Breast epithelium (tissue), 4 donors: Measurements from ENCODE around the gene ZNF444. TPM values are rescaled to one million over a fixed set of nuclear protein-coding genes. Genes with fewer than 3 reads are reported as not detected.

ENCODE experiments used
- DNase-seq, 2 donors: peaks; one replicate each; pipeline ENCODE4 v3.0.0-alpha.2; 2019; ENCODE audit warnings: low spot score in 2 of 2
- H3K27ac ChIP-seq, 2 donors: fragments of 200-600 bp; sonication (generic) in 1 of 2; one replicate each; pipeline ENCODE4 v1.5.1; 2016 to 2019; ENCODE audit warnings: mild to moderate bottlenecking in 1 of 2
- H3K27me3 ChIP-seq, 2 donors: fragments of 200-600 bp; sonication (generic) in 1 of 2; one replicate each; pipeline versions ENCODE4 v1.5.1 to v1.6.0; 2017 to 2019; ENCODE audit warnings: control low read depth in 1 of 2, mild to moderate bottlenecking in 1 of 2
- H3K36me3 ChIP-seq: fragments of 200-600 bp; one replicate; pipeline ENCODE4 v1.5.1; 2019
- H3K4me1 ChIP-seq, 2 donors: fragments of 200-600 bp; sonication (generic); one replicate each; pipeline ENCODE4 v1.5.1; 2016 to 2019; ENCODE audit warnings: control low read depth in 1 of 2
- H3K4me3 ChIP-seq, 3 donors: fragments of 200-600 bp; sonication (generic); 1 replicate in 2 of 3; 2 replicates in 1 of 3; pipeline ENCODE4 v1.5.1; 2016 to 2019; ENCODE audit warnings: mild to moderate bottlenecking in 3 of 3, moderate library complexity in 2 of 3
- H3K9me3 ChIP-seq, 2 donors: fragments of 200-600 bp; sonication (generic) in 1 of 2; one replicate each; pipeline ENCODE4 v1.5.1; 2016 to 2019; ENCODE audit warnings: control low read depth in 1 of 2
- POLR2A ChIP-seq: fragments of 450-650 bp; IDR thresholded peaks from one replicate; pipeline ENCODE4 v1.6.1; 2016; ENCODE audit warnings: antibody characterized with exemption, mild to moderate bottlenecking, moderate library complexity
- POLR2AphosphoS5 ChIP-seq, 3 donors: sonication (generic); formaldehyde crosslinking; IDR thresholded peaks; one replicate each; pipeline ENCODE4 v1.6.1; 2017; ENCODE audit warnings: antibody characterized with exemption in 3 of 3
- intact Hi-C: fragments of 100-400 bp; cut with DNase I; formaldehyde crosslinking; loops from one replicate; pipeline ENCODE4 v1.15.1; 2023; ENCODE audit warnings: low total_unique reads
- total RNA-seq, 3 donors: library from RNA; depleted of rRNA; stranded (reverse); fragments of >200 nt; gene quantifications; one replicate each; pipeline ENCODE4 v1.1.0, GENCODE V29; 2016
- TF ChIP-seq, protein P1 (sequence below), 3 donors: fragments of 450-650 bp; IDR thresholded peaks; one replicate each; pipeline ENCODE4 v1.5.1; 2016 to 2017; ENCODE audit warnings: antibody characterized with exemption in 3 of 3, mild to moderate bottlenecking in 3 of 3, moderate library complexity in 3 of 3

ZNF444 gene
- total RNA-seq, 3 donors from 2014 or later, result 13.9 to 38.5 (median 33.1) TPM

DNA sequence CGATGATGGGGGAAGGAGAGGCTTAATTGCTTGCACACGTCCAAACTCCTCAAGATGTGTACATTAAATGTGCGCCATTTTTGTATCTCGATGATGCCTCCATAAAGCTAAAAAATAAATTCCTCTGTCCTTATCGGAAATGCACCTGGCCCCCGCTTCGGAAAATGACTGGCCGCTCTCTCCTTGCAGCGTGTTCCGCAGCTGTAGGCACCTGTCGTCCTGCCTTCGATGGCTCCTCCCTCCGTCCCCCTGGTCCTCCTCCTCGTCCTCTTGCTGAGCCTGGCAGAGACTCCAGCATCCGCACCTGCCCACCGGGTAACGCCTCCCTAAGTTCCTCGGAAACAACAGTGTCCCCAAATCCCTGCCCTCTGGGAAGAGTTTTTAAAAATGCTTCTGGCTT lies 35.8 kb downstream of the ZNF444 start:
- peaks cover 0 to 18% of the 10 kb centered on the region in 2 donors for H3K27me3 ChIP-seq
- H3K27ac ChIP-seq, result no peak overlapping the region
- no peaks in the 10 kb centered on the region for H3K9me3 ChIP-seq
- H3K4me3 ChIP-seq, result no peak overlapping the region
- intact Hi-C loops, result no loop called here
- TF ChIP-seq POLR2AphosphoS5 (IDR thresholded peaks at IDR 0.05) (no peak), POLR2A (no peak)
- TF ChIP-seq, protein P1, sequence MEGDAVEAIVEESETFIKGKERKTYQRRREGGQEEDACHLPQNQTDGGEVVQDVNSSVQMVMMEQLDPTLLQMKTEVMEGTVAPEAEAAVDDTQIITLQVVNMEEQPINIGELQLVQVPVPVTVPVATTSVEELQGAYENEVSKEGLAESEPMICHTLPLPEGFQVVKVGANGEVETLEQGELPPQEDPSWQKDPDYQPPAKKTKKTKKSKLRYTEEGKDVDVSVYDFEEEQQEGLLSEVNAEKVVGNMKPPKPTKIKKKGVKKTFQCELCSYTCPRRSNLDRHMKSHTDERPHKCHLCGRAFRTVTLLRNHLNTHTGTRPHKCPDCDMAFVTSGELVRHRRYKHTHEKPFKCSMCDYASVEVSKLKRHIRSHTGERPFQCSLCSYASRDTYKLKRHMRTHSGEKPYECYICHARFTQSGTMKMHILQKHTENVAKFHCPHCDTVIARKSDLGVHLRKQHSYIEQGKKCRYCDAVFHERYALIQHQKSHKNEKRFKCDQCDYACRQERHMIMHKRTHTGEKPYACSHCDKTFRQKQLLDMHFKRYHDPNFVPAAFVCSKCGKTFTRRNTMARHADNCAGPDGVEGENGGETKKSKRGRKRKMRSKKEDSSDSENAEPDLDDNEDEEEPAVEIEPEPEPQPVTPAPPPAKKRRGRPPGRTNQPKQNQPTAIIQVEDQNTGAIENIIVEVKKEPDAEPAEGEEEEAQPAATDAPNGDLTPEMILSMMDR (IDR thresholded peaks at IDR 0.05), result no peak
- H3K36me3 ChIP-seq, result no peaks in the 10 kb centered on the region
- no peaks in the 10 kb centered on the region for H3K4me1 ChIP-seq
- DNase-seq, result no peak

DNA sequence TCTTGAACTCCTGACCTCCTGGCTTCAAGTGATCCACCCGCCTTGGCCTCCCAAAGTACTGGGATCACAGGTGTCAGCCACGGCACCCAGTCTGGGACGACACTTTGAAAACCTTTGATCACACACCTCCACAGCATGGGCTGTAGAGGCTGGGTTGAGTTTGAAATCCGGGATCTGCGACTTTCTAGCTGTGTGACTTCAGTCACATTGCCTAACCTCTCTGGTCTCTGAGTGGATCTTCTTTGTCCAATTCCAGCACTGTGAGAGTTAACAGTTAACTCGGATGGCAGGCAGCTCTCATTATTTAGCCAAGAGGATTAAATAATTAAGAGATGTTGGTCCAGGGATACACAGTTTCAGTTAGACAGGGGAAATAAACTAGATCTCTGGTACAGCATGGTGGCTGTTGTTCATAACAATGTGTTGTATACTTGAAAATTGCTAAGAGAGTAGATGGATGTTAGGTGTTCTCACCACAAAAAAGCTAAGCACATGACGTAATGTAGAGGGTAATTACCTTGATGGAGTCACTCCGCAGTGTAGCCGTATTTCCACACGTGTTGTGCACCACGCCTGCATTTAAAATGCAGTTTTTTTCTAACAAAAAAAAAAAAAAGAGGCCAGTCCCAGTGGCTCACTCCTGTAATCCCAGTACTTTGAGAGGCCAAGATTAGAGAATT lies 36.6 kb downstream of the ZNF444 start:
- Histone ChIP-seq H3K27ac (no peak overlapping the region), H3K4me3 (no peak overlapping the region), H3K36me3 (no peaks in the 10 kb centered on the region), H3K4me1 (no peaks in the 10 kb centered on the region), H3K9me3 (no peaks in the 10 kb centered on the region), H3K27me3 (peaks cover 0 to 18% of the 10 kb centered on the region in 2 donors)
- intact Hi-C loops, result no loop called here
- DNase-seq, result no peak
- TF ChIP-seq POLR2A (no peak), POLR2AphosphoS5 (IDR thresholded peaks at IDR 0.05) (no peak)
- TF ChIP-seq, protein P1 (IDR thresholded peaks at IDR 0.05), result no peak

DNA sequence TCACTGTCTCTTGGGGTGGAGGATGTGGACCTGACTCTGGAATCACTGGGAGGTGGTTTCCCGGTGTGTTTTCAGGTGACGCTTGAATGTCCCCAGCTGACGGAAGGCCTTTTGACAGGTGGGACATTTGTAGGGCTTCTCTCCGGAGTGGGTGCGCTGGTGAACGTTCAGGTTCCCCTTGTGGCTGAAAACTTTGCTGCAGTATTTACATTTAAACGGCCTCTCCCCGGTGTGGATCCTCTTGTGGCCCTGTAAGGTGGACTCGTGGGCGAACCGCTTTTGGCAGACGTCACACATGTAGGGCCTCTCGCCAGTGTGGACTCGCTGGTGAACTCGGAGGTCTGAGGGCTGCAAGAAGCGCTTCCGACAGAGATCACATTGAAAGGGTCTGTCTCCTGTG lies 48.7 kb downstream of the ZNF444 start:
- no peaks in the 10 kb centered on the region for H3K27me3 ChIP-seq
- DNase-seq, result no peak
- no peak overlapping the region for H3K27ac ChIP-seq
- no peak overlapping the region for H3K4me3 ChIP-seq
- no peaks in the 10 kb centered on the region for H3K9me3 ChIP-seq
- TF ChIP-seq POLR2A (no peak), POLR2AphosphoS5 (IDR thresholded peaks at IDR 0.05) (no peak)
- TF ChIP-seq, protein P1 (IDR thresholded peaks at IDR 0.05), result no peak
- intact Hi-C loops, result loop anchor here (5.0 kb wide), 1 partner anchor 1237 kb away; no protein-coding TSS in a partner anchor
- H3K36me3 ChIP-seq, result no peaks in the 10 kb centered on the region
- no peaks in the 10 kb centered on the region for H3K4me1 ChIP-seq

DNA sequence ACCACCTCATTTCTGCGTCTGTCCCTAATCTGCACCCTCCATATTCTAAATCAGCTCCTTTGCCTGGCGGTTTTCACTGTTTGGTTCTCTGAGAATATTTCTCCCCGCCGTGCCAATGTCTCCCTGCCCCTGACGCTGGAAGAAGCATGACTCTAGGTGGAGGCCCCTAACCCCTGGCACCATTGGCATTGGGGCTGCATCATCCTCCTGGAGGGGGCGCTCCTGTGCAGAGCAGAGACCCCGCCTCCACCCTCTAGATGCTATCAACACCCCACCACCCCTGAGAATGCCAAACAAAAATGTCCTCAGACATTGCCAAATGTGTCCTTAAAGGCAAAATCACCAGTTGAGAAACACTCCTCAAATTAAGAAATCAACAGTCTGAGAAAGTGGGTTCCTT lies 50.0 kb downstream of the ZNF444 start:
- intact Hi-C loops, result no loop called here
- H3K27me3 ChIP-seq, result no peaks in the 10 kb centered on the region
- no peak overlapping the region for H3K27ac ChIP-seq
- no peaks in the 10 kb centered on the region for H3K36me3 ChIP-seq
- H3K4me1 ChIP-seq, result no peaks in the 10 kb centered on the region
- no peak for DNase-seq
- TF ChIP-seq, protein P1 (IDR thresholded peaks at IDR 0.05), result no peak
- TF ChIP-seq POLR2AphosphoS5 (IDR thresholded peaks at IDR 0.05) (no peak), POLR2A (no peak)
- no peaks in the 10 kb centered on the region for H3K9me3 ChIP-seq
- no peak overlapping the region for H3K4me3 ChIP-seq

DNA sequence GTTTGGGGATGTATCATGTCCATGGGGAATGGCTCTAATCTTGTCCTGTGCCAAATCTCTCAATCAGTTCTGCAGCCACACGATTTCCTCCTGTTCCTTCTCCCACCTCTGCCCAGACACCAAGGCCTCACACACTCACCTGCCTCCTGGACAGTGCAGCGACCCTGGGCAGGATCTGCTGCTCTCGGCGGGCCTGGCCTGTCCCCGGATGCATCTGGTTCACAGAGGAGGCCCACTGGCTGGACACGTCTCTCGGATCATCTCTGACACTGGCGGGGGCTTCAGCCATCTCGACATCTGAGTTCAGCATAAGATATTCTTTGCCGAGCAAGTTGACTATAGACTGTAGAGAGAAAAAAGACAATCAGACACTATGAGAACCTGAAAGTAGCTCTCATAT lies 50.6 kb downstream of the ZNF444 start:
- no peak for TF ChIP-seq POLR2AphosphoS5 (IDR thresholded peaks at IDR 0.05)
- no peak for TF ChIP-seq POLR2A
- TF ChIP-seq, protein P1 (IDR thresholded peaks at IDR 0.05), result no peak
- Histone ChIP-seq H3K27me3 (no peaks in the 10 kb centered on the region), H3K9me3 (no peaks in the 10 kb centered on the region), H3K27ac (no peak overlapping the region), H3K4me3 (no peak overlapping the region), H3K36me3 (no peaks in the 10 kb centered on the region), H3K4me1 (no peaks in the 10 kb centered on the region)
- intact Hi-C loops, result no loop called here
- DNase-seq, result no peak
